ENCODE measurements around the gene NISCH. TPM values are rescaled to one million over a fixed set of nuclear protein-coding genes. Genes with fewer than 3 reads are reported as not detected.

NISCH gene
- total and polyA plus RNA-seq, 2 experiments from 2014 or later: 18.4 to 76.4 TPM

DNA sequence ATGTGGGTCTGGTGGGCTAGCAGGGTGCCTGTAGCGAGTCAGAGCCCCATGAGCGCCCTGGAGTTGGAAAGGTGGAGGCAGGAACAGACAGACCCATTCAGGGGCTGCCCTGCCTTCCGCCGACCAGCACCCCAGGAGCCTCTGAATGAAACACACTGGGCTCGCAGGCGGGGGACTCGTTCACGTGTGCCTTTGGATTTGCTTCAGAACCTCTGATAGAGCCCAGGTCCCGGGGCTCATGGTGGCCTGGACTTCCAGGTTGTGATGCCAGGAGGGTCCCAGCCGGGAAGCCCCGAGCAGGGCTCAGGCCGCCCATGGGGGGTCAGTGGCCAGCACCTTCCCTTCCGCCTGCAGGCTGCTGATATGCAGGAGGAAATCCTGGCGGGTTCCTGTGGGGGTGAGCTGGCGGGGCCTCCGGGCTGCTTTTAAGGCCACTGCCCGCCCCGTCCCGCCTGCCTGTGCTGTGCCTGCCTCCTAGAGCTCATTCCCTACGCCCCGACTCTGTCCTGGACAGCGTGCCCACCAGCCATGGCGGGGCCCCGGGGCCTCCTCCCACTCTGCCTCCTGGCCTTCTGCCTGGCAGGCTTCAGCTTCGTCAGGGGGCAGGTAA is 39.6 kb downstream of the NISCH start, which contains the start of gene STAB1:
Gene STAB1, plus strand, starts transcription at position 453 of the 610 bp plus-strand sequence. Its CDS starts 76 bp downstream, at position 529.
- Histone ChIP-seq H3K36me3 (ENCODE audit: insufficient read depth) (no peaks in the 10 kb centered on the region), H3K79me2 (replicated peaks; ENCODE audit: insufficient read depth) (no peaks in the 10 kb centered on the region), H3K4me1 (ENCODE audit: insufficient read depth) (no peaks in the 10 kb centered on the region), H3K27me3 (ENCODE audit: insufficient read depth) (no peaks in the 10 kb centered on the region), H3K4me2 (no peak within 1 kb of the TSS), H3K9me2 (ENCODE audit: insufficient read depth) (no peaks in the 10 kb centered on the region), H4K20me1 (replicated peaks; ENCODE audit: insufficient read depth) (no peaks in the 10 kb centered on the region), H3F3A (replicated peaks; ENCODE audit: low read depth) (no peaks in the 10 kb centered on the region), H2AFZ (no peak within 1 kb of the TSS; the same call in 1 of the 2 replicates), H3K27ac (ENCODE audit: low read depth) (no peak within 1 kb of the TSS), H3K4me3 (no peak within 1 kb of the TSS)
- Mint-ChIP-seq H3K27me3 (ENCODE audit: insufficient read depth, low read depth, poor library complexity) (peaks cover 12% of the 10 kb centered on the region), H3K36me3 (ENCODE audit: low read depth) (peaks cover 19% of the 10 kb centered on the region), H3K4me1 (peaks cover 8% of the 10 kb centered on the region; the same call in 2 of the 3 replicates), H3K27ac (no peak within 1 kb of the TSS), H3K4me3 (no peak within 1 kb of the TSS), H3K9me3 (no peaks in the 10 kb centered on the region)
- ATAC-seq (peak; percentile 20), DNase-seq (ENCODE audit: low spot score) (no peak)
- TF ChIP-seq ZNF114 (CRISPR knock-in tag; IDR thresholded peaks at IDR 0.05) (no peak), JUNB (IDR thresholded peaks at IDR 0.05; ENCODE audit: unreplicated experiment) (no peak), EZH2phosphoT487 (IDR thresholded peaks at IDR 0.05; ENCODE audit: unreplicated experiment) (no peak), NANOG (IDR thresholded peaks at IDR 0.05; ENCODE audit: borderline replicate concordance) (no peak)
- TF ChIP-seq, protein P1, sequence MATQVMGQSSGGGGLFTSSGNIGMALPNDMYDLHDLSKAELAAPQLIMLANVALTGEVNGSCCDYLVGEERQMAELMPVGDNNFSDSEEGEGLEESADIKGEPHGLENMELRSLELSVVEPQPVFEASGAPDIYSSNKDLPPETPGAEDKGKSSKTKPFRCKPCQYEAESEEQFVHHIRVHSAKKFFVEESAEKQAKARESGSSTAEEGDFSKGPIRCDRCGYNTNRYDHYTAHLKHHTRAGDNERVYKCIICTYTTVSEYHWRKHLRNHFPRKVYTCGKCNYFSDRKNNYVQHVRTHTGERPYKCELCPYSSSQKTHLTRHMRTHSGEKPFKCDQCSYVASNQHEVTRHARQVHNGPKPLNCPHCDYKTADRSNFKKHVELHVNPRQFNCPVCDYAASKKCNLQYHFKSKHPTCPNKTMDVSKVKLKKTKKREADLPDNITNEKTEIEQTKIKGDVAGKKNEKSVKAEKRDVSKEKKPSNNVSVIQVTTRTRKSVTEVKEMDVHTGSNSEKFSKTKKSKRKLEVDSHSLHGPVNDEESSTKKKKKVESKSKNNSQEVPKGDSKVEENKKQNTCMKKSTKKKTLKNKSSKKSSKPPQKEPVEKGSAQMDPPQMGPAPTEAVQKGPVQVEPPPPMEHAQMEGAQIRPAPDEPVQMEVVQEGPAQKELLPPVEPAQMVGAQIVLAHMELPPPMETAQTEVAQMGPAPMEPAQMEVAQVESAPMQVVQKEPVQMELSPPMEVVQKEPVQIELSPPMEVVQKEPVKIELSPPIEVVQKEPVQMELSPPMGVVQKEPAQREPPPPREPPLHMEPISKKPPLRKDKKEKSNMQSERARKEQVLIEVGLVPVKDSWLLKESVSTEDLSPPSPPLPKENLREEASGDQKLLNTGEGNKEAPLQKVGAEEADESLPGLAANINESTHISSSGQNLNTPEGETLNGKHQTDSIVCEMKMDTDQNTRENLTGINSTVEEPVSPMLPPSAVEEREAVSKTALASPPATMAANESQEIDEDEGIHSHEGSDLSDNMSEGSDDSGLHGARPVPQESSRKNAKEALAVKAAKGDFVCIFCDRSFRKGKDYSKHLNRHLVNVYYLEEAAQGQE (IDR thresholded peaks at IDR 0.05; ENCODE audit: unreplicated experiment): no peak

DNA sequence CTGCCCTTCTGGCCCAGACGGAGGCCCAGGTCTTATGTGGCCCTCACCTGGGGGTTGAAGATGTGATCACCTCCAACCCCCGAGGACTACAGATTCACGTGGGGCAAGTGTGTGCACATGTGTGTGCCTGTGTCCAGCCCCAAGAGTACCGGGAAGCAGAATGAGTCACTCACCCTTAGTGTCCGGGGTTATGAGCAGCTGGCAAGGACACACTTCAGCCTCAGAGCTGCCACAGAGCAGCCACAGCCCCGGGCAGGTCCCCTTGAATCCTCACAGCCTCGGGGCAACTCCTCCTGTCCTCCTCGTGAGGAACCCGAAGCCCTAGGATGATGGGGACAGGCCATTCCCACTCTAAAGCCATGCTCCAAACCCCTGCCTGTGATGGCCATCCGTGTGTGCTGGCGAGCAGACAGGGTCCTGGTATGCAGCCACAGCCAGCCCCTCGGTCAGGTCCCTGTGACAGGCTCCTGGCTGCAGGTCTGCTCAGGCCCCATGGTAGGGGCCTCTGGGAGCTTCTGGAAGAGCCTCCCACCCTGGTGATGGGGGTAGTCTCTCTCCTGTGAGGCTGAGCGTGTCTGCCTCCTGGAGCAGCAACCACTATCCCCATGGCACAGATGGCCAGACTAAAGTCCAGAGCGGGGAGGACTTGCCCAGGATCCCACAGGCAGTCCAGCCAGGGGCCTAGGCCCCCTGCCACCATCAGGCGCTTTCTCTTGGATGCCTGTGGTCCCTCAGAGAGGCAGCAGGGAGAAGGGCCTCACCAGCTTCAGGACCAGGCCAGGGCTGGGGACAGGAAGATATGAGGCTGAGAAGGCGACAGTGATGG is 40.6 kb downstream of the NISCH start:
- Mint-ChIP-seq H3K27ac (no peak overlapping the region), H3K36me3 (ENCODE audit: low read depth) (peaks cover 13% of the 10 kb centered on the region), H3K4me1 (peaks cover 8% of the 10 kb centered on the region; the same call in 2 of the 3 replicates), H3K9me3 (no peaks in the 10 kb centered on the region), H3K4me3 (no peak overlapping the region), H3K27me3 (ENCODE audit: insufficient read depth, low read depth, poor library complexity) (peaks cover 12% of the 10 kb centered on the region)
- no peaks in the 10 kb centered on the region for H3K79me2 ChIP-seq (replicated peaks; ENCODE audit: insufficient read depth)
- DNase-seq (ENCODE audit: low spot score): no peak
- H3K27me3 ChIP-seq (ENCODE audit: insufficient read depth): no peaks in the 10 kb centered on the region
- ATAC-seq: no peak
- H2AFZ ChIP-seq: no peak overlapping the region; the same call in 1 of the 2 replicates
- no peak overlapping the region for H3K27ac ChIP-seq (ENCODE audit: low read depth)
- H3K4me2 ChIP-seq: no peak overlapping the region
- H3K36me3 ChIP-seq (ENCODE audit: insufficient read depth): no peaks in the 10 kb centered on the region
- H4K20me1 ChIP-seq (replicated peaks; ENCODE audit: insufficient read depth): no peaks in the 10 kb centered on the region
- no peaks in the 10 kb centered on the region for H3F3A ChIP-seq (replicated peaks; ENCODE audit: low read depth)
- H3K4me3 ChIP-seq: no peak overlapping the region
- H3K4me1 ChIP-seq (ENCODE audit: insufficient read depth): no peaks in the 10 kb centered on the region
- H3K9me2 ChIP-seq (ENCODE audit: insufficient read depth): no peaks in the 10 kb centered on the region
- no peak for TF ChIP-seq ZNF114 (CRISPR knock-in tag; IDR thresholded peaks at IDR 0.05)
- no peak for TF ChIP-seq JUNB (IDR thresholded peaks at IDR 0.05; ENCODE audit: unreplicated experiment)
- no peak for TF ChIP-seq ZNF331 (CRISPR knock-in tag; IDR thresholded peaks at IDR 0.05; ENCODE audit: low read depth)
- TF ChIP-seq, protein P2, sequence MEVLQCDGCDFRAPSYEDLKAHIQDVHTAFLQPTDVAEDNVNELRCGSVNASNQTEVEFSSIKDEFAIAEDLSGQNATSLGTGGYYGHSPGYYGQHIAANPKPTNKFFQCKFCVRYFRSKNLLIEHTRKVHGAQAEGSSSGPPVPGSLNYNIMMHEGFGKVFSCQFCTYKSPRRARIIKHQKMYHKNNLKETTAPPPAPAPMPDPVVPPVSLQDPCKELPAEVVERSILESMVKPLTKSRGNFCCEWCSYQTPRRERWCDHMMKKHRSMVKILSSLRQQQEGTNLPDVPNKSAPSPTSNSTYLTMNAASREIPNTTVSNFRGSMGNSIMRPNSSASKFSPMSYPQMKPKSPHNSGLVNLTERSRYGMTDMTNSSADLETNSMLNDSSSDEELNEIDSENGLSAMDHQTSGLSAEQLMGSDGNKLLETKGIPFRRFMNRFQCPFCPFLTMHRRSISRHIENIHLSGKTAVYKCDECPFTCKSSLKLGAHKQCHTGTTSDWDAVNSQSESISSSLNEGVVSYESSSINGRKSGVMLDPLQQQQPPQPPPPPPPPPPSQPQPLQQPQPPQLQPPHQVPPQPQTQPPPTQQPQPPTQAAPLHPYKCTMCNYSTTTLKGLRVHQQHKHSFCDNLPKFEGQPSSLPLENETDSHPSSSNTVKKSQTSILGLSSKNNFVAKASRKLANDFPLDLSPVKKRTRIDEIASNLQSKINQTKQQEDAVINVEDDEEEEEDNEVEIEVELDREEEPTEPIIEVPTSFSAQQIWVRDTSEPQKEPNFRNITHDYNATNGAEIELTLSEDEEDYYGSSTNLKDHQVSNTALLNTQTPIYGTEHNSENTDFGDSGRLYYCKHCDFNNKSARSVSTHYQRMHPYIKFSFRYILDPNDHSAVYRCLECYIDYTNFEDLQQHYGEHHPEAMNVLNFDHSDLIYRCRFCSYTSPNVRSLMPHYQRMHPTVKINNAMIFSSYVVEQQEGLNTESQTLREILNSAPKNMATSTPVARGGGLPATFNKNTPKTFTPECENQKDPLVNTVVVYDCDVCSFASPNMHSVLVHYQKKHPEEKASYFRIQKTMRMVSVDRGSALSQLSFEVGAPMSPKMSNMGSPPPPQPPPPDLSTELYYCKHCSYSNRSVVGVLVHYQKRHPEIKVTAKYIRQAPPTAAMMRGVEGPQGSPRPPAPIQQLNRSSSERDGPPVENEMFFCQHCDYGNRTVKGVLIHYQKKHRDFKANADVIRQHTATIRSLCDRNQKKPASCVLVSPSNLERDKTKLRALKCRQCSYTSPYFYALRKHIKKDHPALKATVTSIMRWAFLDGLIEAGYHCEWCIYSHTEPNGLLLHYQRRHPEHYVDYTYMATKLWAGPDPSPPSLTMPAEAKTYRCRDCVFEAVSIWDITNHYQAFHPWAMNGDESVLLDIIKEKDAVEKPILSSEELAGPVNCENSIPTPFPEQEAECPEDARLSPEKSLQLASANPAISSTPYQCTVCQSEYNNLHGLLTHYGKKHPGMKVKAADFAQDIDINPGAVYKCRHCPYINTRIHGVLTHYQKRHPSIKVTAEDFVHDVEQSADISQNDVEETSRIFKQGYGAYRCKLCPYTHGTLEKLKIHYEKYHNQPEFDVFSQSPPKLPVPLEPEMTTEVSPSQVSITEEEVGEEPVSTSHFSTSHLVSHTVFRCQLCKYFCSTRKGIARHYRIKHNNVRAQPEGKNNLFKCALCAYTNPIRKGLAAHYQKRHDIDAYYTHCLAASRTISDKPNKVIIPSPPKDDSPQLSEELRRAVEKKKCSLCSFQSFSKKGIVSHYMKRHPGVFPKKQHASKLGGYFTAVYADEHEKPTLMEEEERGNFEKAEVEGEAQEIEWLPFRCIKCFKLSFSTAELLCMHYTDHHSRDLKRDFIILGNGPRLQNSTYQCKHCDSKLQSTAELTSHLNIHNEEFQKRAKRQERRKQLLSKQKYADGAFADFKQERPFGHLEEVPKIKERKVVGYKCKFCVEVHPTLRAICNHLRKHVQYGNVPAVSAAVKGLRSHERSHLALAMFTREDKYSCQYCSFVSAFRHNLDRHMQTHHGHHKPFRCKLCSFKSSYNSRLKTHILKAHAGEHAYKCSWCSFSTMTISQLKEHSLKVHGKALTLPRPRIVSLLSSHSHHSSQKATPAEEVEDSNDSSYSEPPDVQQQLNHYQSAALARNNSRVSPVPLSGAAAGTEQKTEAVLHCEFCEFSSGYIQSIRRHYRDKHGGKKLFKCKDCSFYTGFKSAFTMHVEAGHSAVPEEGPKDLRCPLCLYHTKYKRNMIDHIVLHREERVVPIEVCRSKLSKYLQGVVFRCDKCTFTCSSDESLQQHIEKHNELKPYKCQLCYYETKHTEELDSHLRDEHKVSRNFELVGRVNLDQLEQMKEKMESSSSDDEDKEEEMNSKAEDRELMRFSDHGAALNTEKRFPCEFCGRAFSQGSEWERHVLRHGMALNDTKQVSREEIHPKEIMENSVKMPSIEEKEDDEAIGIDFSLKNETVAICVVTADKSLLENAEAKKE (CRISPR knock-in tag; IDR thresholded peaks at IDR 0.05): no peak

Data from GM23338 (cell line).